K562 (cell line): ENCODE results near the gene CEMIP. TPM values are rescaled to one million over a fixed set of nuclear protein-coding genes. Genes with fewer than 3 reads are reported as not detected.

Source experiments
- CEBPB ChIP-seq: fragments of 450-650 bp; IDR thresholded peaks from 2 replicates; pipeline ENCODE4 v1.6.1; 2016; ENCODE audit warnings: missing genetic modification characterization, missing compliant biosample characterization
- DPF2 ChIP-seq: fragments of 450-650 bp; IDR thresholded peaks from 2 replicates; pipeline ENCODE4 v1.6.1; 2016
- EP400 ChIP-seq: fragments of 450-650 bp; IDR thresholded peaks from 2 replicates; pipeline ENCODE4 v1.6.1; 2017; ENCODE audit warnings: antibody characterized with exemption, mild to moderate bottlenecking, moderate library complexity
- EWSR1 ChIP-seq: fragments of 450-650 bp; IDR thresholded peaks from 2 replicates; pipeline ENCODE4 v1.6.1; 2018; ENCODE audit warnings: borderline replicate concordance, mild to moderate bottlenecking, low read depth, moderate library complexity; ENCODE audit not compliant: partially characterized antibody
- FOXK1 ChIP-seq: sonication (generic); formaldehyde crosslinking; IDR thresholded peaks from 2 replicates; pipeline ENCODE4 v1.8.0; 2022; ENCODE audit warnings: missing genetic modification reagents, mild to moderate bottlenecking, borderline replicate concordance
- HMBOX1 ChIP-seq: sonication (generic); IDR thresholded peaks from 2 replicates; pipeline ENCODE4 v1.6.1; 2016
- HNRNPLL ChIP-seq: fragments of 200-400 bp; formaldehyde crosslinking; IDR thresholded peaks from 2 replicates; pipeline ENCODE4 v1.6.1; 2017; ENCODE audit warnings: low read length, low read depth, mild to moderate bottlenecking; ENCODE audit not compliant: poor library complexity, severe bottlenecking
- MAX ChIP-seq: sonication (generic); formaldehyde crosslinking; IDR thresholded peaks from 2 replicates; pipeline ENCODE4 v1.9.0; 2022; ENCODE audit warnings: mild to moderate bottlenecking, missing genetic modification reagents
- MCM5 ChIP-seq: fragments of 450-650 bp; IDR thresholded peaks from 2 replicates; pipeline ENCODE4 v1.6.1; 2016; ENCODE audit warnings: low read depth
- NCOA1 ChIP-seq: fragments of 450-650 bp; IDR thresholded peaks from 2 replicates; pipeline ENCODE4 v1.6.1; 2016; ENCODE audit warnings: low read depth
- RHOXF2B ChIP-seq: fragments of 250-450 bp; sonication (Bioruptor Pico); conservative IDR thresholded peaks from 2 replicates; pipeline ENCODE4 v1.5.1; 2021
- SRF ChIP-seq, 2 experiments: fragments of 250-450, 450-650 bp in 1 of 2; sonication (Bioruptor Pico) in 1 of 2; sonication (generic) in 1 of 2; formaldehyde crosslinking; IDR thresholded peaks; 2 replicates each; pipeline versions ENCODE4 v1.5.0 to v1.5.1; 2020 to 2022; ENCODE audit warnings: mild to moderate bottlenecking in 1 of 2, missing genetic modification reagents in 1 of 2
- TAF9B ChIP-seq: fragments of 450-650 bp; IDR thresholded peaks from 2 replicates; pipeline ENCODE4 v1.6.1; 2018; ENCODE audit warnings: mild to moderate bottlenecking; ENCODE audit not compliant: partially characterized antibody
- TCF7L2 ChIP-seq: fragments of 150-350 bp; IDR thresholded peaks from 2 replicates; pipeline ENCODE4 v1.6.1; 2016; ENCODE audit warnings: low read depth, mild to moderate bottlenecking, low read length, moderate library complexity
- UBTF ChIP-seq, 2 experiments: IDR thresholded peaks; 2 replicates each; pipeline ENCODE4 v1.6.1; 2012; ENCODE audit warnings: improper control_type of control experiment in 2 of 2, low read depth in 2 of 2, low read length in 2 of 2, borderline replicate concordance in 1 of 2
- ZHX1 ChIP-seq: fragments of 150-350 bp; conservative IDR thresholded peaks from 2 replicates; pipeline ENCODE4 v1.6.1; 2014; ENCODE audit warnings: low read length
- ZNF133 ChIP-seq: fragments of 250-450 bp; sonication (Bioruptor Pico); IDR thresholded peaks from 2 replicates; pipeline ENCODE4 v1.4.0; 2020; ENCODE audit warnings: mild to moderate bottlenecking
- ZNF140 ChIP-seq: fragments of 250-450 bp; sonication (Bioruptor Pico); IDR thresholded peaks from 2 replicates; pipeline ENCODE4 v1.8.0; 2021; ENCODE audit warnings: moderate library complexity, mild to moderate bottlenecking, inconsistent platforms
- ZNF165 ChIP-seq: fragments of 250-450 bp; sonication (Bioruptor Pico); IDR thresholded peaks from 2 replicates; pipeline ENCODE4 v1.4.0; 2020; ENCODE audit warnings: borderline replicate concordance
- ZNF316 ChIP-seq: fragments of 450-650 bp; IDR thresholded peaks from 2 replicates; pipeline ENCODE4 v1.6.1; 2016
- ZNF766 ChIP-seq: fragments of 200-800 bp; sonication (Bioruptor generic); conservative IDR thresholded peaks from 2 replicates; pipeline ENCODE4 v1.6.1; 2016; ENCODE audit warnings: missing genetic modification characterization, missing compliant biosample characterization
- polyA plus RNA-seq, 8 experiments: library from polyadenylated mRNA; depleted of rRNA in 4 of 8; stranded (reverse) in 5 of 8; unstranded in 3 of 8; fragments of >200 nt; fragmentation: Nextera tagmentation in 2 of 8; fragmentation: Illumina TruSeq in 1 of 8; extraction: Ambion mirVana in 2 of 8; extraction: Trizol in 1 of 8; gene quantifications; 2 replicates each; pipeline versions ENCODE4 v1.2.1 to v1.2.3, GENCODE V29; 2011 to 2014; ENCODE audit warnings: inconsistent platforms in 1 of 8, missing spikeins in 1 of 8
- total RNA-seq, 7 experiments: library from RNA; depleted of rRNA in 6 of 7; stranded (reverse); fragments of >200 nt in 6 of 7; fragmentation: Illumina TruSeq in 2 of 7; extraction: Trizol in 2 of 7; gene quantifications; 2 replicates each; pipeline versions ENCODE4 v1.2.1 to v1.2.3, GENCODE V29; 2011 to 2021; ENCODE audit warnings: low replicate concordance in 1 of 7

Gene CEMIP
- total and polyA plus RNA-seq, 9 of the 15 experiments (the other 6 are each of a cell fraction or from before 2014, with no cell fraction given): 0.33 TPM; not detected in 8

- no peak for TF ChIP-seq FOXK1 (CRISPR knock-in tag)
- TF ChIP-seq TAF9B: peak; percentile 80
- TF ChIP-seq ZNF133 (CRISPR knock-in tag): no peak
- TF ChIP-seq EP400: peak; percentile 81
- TF ChIP-seq NCOA1: peak; percentile 51
- no peak for TF ChIP-seq DPF2
- TF ChIP-seq UBTF (IDR thresholded peaks at IDR 0.05; ENCODE audit: borderline replicate concordance in 1 of 2, low read depth in 2 of 2, low read length in 2 of 2): 0 out of 4 replicates have a peak, but pooled peaks of 1 of the 2 experiments have one; percentile 27
- TF ChIP-seq TCF7L2: no peak
- no peak for TF ChIP-seq RHOXF2B (CRISPR knock-in tag)
- no peak for TF ChIP-seq ZNF766 (CRISPR knock-in tag)
- peak; percentile 26 for TF ChIP-seq HNRNPLL
- no peak for TF ChIP-seq ZHX1
- TF ChIP-seq SRF (CRISPR knock-in tag; IDR thresholded peaks at IDR 0.05): peak in 1 of 2 experiments; percentile 26; a peak in 1 of 4 replicates
- no peak for TF ChIP-seq HMBOX1
- no peak for TF ChIP-seq ZNF165 (CRISPR knock-in tag)
- TF ChIP-seq MCM5: no peak
- no peak for TF ChIP-seq CEBPB
- no peak for TF ChIP-seq ZNF140 (CRISPR knock-in tag)
- TF ChIP-seq ZNF316: peak; percentile 38
- TF ChIP-seq EWSR1: no peak
- TF ChIP-seq MAX (CRISPR knock-in tag): peak; percentile 60; the same call in 1 of the 2 replicates
Observed at GRCh38 chr15:80989518-80990478, 210.6 kb downstream of the CEMIP start, which contains the start of gene MESD (continued).
